HepG2 (cell line): Measurements from ENCODE around the gene ABCA4. TPM values are rescaled to one million over a fixed set of nuclear protein-coding genes. Genes with fewer than 3 reads are reported as not detected.

Experiments used
- ATAC-seq: fragments of 200-7000 bp; cut with Tn5 transposase; 3 replicates; pipeline ENCODE4 v1.9.1; 2020; ENCODE audit warnings: mild to moderate bottlenecking, moderate library complexity
- BruUV-seq: library from RNA; stranded (reverse); fragments of 400-500 nt; replicated peaks from 2 replicates; lab custom pipeline; 2021; lab: Mats Ljungman, UMichigan
- CTCF ChIA-PET: fragments of 300-600 bp; formaldehyde crosslinking; extraction: SDS; loops from one replicate; lab custom pipeline; 2021; ENCODE audit warnings: low total read pairs, inconsistent platforms, low intra/inter-chr PET ratio; lab: Yijun Ruan, JAX
- POLR2A ChIA-PET: fragments of 350-600 bp; sonication (Branson Sonifier 250); formaldehyde crosslinking; loops from one replicate; lab custom pipeline; 2020; ENCODE audit warnings: antibody characterized with exemption, inconsistent platforms; lab: Yijun Ruan, JAX
- DNase-seq: peaks from one replicate; pipeline ENCODE4 v3.0.0-alpha.2; 2015; ENCODE audit warnings: low spot score
- FAIRE-seq: peaks from 3 replicates; lab custom pipeline; 2011; peaks lifted over from hg19 to GRCh38; lab: Jason Lieb, UNC
- H2AFZ ChIP-seq: one replicate; pipeline ENCODE4 v1.6.1; 2011; ENCODE audit warnings: low read length, inconsistent platforms
- H3K27ac ChIP-seq: fragments of 300-600 bp; 3 replicates; pipeline ENCODE4 v1.8.0; 2011; ENCODE audit warnings: mixed run types, mild to moderate bottlenecking, mixed read lengths, low read length, inconsistent platforms; ENCODE audit not compliant: insufficient read depth; ENCODE audit errors: extremely low read length
- H3K27me3 ChIP-seq, 2 experiments: fragments of 200-600 bp in 1 of 2; 2 replicates in 1 of 2; 3 replicates in 1 of 2; pipeline versions ENCODE4 v1.6.0 to v1.8.0; 2011; ENCODE audit warnings: low read length in 2 of 2, mild to moderate bottlenecking in 2 of 2, moderate library complexity in 2 of 2, inconsistent platforms in 1 of 2; ENCODE audit not compliant: insufficient read depth in 2 of 2, control insufficient read depth in 1 of 2
- H3K36me3 ChIP-seq, 2 experiments: fragments of 200-600 bp in 1 of 2; replicated peaks in 1 of 2; 2 replicates in 1 of 2; 3 replicates in 1 of 2; pipeline versions ENCODE4 v1.5.1 to v1.8.0; 2011; ENCODE audit warnings: low read length in 2 of 2, inconsistent platforms in 1 of 2; ENCODE audit not compliant: insufficient read depth in 2 of 2, control insufficient read depth in 1 of 2
- H3K4me1 ChIP-seq: 2 replicates; pipeline ENCODE4 v1.5.1; 2012; ENCODE audit warnings: low read length, inconsistent platforms; ENCODE audit not compliant: insufficient read depth
- H3K4me2 ChIP-seq: 2 replicates; pipeline ENCODE4 v1.6.0; 2011; ENCODE audit warnings: low read depth, low read length, inconsistent platforms
- H3K4me3 ChIP-seq, 3 experiments: fragments of 200-600 bp in 1 of 3; sonication (generic), shearing (Covaris generic) in 1 of 3; replicated peaks in 1 of 3; 2 replicates each; pipeline ENCODE4 v1.5.1; 2011 to 2016; ENCODE audit warnings: low read length in 3 of 3, inconsistent platforms in 2 of 3, low read depth in 2 of 3, mild to moderate bottlenecking in 2 of 3, control low read depth in 1 of 3, mixed read lengths in 1 of 3; ENCODE audit not compliant: insufficient read depth in 1 of 3
- H3K79me2 ChIP-seq: one replicate; pipeline ENCODE4 v1.6.1; 2011; ENCODE audit warnings: low read length, inconsistent platforms; ENCODE audit not compliant: insufficient read depth
- H3K9ac ChIP-seq: 2 replicates; pipeline ENCODE4 v1.6.0; 2011; ENCODE audit warnings: mild to moderate bottlenecking, low read depth, low read length, inconsistent platforms; ENCODE audit not compliant: insufficient read depth
- H3K9me3 ChIP-seq: 2 replicates; pipeline ENCODE4 v1.5.1; 2012; ENCODE audit warnings: mild to moderate bottlenecking, low read length
- H4K20me1 ChIP-seq: 2 replicates; pipeline ENCODE4 v1.6.0; 2011; ENCODE audit warnings: inconsistent platforms, mild to moderate bottlenecking, low read length, moderate library complexity; ENCODE audit not compliant: insufficient read depth
- HOXA5 ChIP-seq: sonication (generic); formaldehyde crosslinking; IDR thresholded peaks from 2 replicates; pipeline ENCODE4 v1.4.0; 2020; ENCODE audit warnings: missing genetic modification reagents
- KAT2B ChIP-seq: fragments of 150-350 bp; IDR thresholded peaks from 2 replicates; pipeline ENCODE4 v1.6.1; 2014; ENCODE audit warnings: low read depth, low read length, borderline replicate concordance
- MAFK ChIP-seq, 2 experiments: IDR thresholded peaks in 1 of 2; conservative IDR thresholded peaks in 1 of 2; 2 replicates each; pipeline ENCODE4 v1.6.1; 2011; ENCODE audit warnings: improper control_type of control experiment in 2 of 2, low read length in 2 of 2
- MYPOP ChIP-seq: sonication (generic); formaldehyde crosslinking; IDR thresholded peaks from 2 replicates; pipeline ENCODE4 v1.8.1; 2023; ENCODE audit warnings: mild to moderate bottlenecking, moderate library complexity, missing genetic modification reagents
- PITX1 ChIP-seq: sonication (generic); formaldehyde crosslinking; IDR thresholded peaks from 2 replicates; pipeline ENCODE4 v1.5.1; 2020; ENCODE audit warnings: mild to moderate bottlenecking, missing genetic modification reagents
- ZMYM3 ChIP-seq: sonication (generic); formaldehyde crosslinking; IDR thresholded peaks from 2 replicates; pipeline ENCODE4 v1.5.1; 2020; ENCODE audit warnings: mild to moderate bottlenecking, missing genetic modification reagents
- ZNF788 ChIP-seq: sonication (generic); formaldehyde crosslinking; IDR thresholded peaks from 2 replicates; pipeline ENCODE4 v1.5.0; 2020; ENCODE audit warnings: mild to moderate bottlenecking, missing genetic modification reagents, borderline replicate concordance
- ZNF790 ChIP-seq: sonication (generic); formaldehyde crosslinking; IDR thresholded peaks from 2 replicates; pipeline ENCODE4 v1.8.0; 2022; ENCODE audit warnings: missing genetic modification reagents, mild to moderate bottlenecking, borderline replicate concordance
- WGBS: methylation state at CpG from one replicate; pipeline ENCODE4 v1.1.6; 2017; ENCODE audit warnings: low lambda C conversion rate; 5-methylcytosine and 5-hydroxymethylcytosine counted together
- in situ Hi-C: cut with HindIII; loops from 2 replicates; pipeline ENCODE4 v1.10.0; 2017; ENCODE audit warnings: low pct_unique_long_range_greater_than_20kb; ENCODE audit not compliant: extremely low pct_ligation_motif_present
- intact Hi-C: fragments of 100-400 bp; cut with micrococcal nuclease; formaldehyde crosslinking; loops from one replicate; pipeline ENCODE4 v1.10.0; 2022; ENCODE audit not compliant: unreplicated experiment
- polyA plus RNA-seq, 8 experiments: library from polyadenylated mRNA; depleted of rRNA in 3 of 8; stranded (reverse) in 7 of 8; unstranded in 1 of 8; fragments of >200 nt; fragmentation: Illumina TruSeq in 4 of 8; extraction: Trizol in 4 of 8; gene quantifications; 2 replicates each; pipeline versions ENCODE4 v1.2.1 to v1.2.3, GENCODE V29; 2011 to 2016; ENCODE audit warnings: low read depth in 4 of 8, missing spikeins in 1 of 8, mixed read lengths in 1 of 8; ENCODE audit not compliant: insufficient read depth in 1 of 8
- total RNA-seq, 5 experiments: library from RNA; depleted of rRNA; stranded (reverse); fragments of >200 nt; fragmentation: Illumina TruSeq; extraction: Trizol; gene quantifications; 2 replicates each; pipeline ENCODE4 v1.2.3, GENCODE V29; 2016; ENCODE audit warnings: low read depth in 1 of 5
- TF ChIP-seq, protein P1 (sequence below): sonication (generic); formaldehyde crosslinking; IDR thresholded peaks from 2 replicates; pipeline ENCODE4 v1.5.0; 2020; ENCODE audit warnings: missing genetic modification reagents

The ABCA4 gene
- total and polyA plus RNA-seq, 2 of the 13 experiments (the other 11 are each of a cell fraction or from before 2014, with no cell fraction given) = 0.24 to 0.67 TPM

GRCh38 chr1:94068096-94068998 lies 52.6 kb downstream of the ABCA4 start (continued):
- TF ChIP-seq PITX1 (CRISPR knock-in tag) (0 out of 2 replicates have a peak, but pooled peaks have one; percentile 33), ZNF790 (CRISPR knock-in tag) (0 out of 2 replicates have a peak, but pooled peaks have one; percentile 26), MYPOP (CRISPR knock-in tag) (no peak), ZNF788 (CRISPR knock-in tag) (0 out of 2 replicates have a peak, but pooled peaks have one; percentile 27), HOXA5 (no peak), ZMYM3 (CRISPR knock-in tag) (no peak; the same call in 1 of the 2 replicates)

DNA sequence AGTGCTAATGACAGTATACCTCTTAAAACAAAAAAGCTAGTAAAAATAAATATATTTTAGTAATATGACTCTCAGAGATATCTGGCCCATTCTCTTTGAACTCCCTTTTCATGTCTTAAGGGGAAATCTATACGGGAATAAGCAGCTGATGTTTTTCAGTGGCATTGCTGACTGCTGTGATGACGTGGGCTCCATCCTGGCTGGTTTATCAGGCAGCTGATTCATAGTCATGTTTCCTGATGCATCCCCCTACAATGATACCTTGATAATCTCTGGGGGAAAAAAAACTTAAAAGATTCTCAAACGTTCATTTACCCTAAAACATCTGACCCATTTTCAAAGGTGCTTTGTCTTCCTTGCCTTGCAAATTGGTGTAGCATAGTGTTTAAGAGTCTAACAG lies 53.8 kb downstream of the ABCA4 start:
- in situ Hi-C loops = no loop called here

More for the DNA sequence above, 53.8 kb downstream of the ABCA4 start:
- ChIA-PET CTCF (no interaction called here), POLR2A (interaction anchor here (1.8 to 2.4 kb wide), 3 partner anchors 49 to 170 kb away, joined by 9 to 23 read pairs (median 12); partner anchors contain the start of gene ARHGAP29)
- Histone ChIP-seq H3K36me3 (no peaks in the 10 kb centered on the region), H3K4me1 (peaks cover 57% of the 10 kb centered on the region), H2AFZ (no peak overlapping the region), H3K9ac (no peak overlapping the region), H3K4me3 (no peak overlapping the region), H4K20me1 (no peaks in the 10 kb centered on the region), H3K27me3 (no peaks in the 10 kb centered on the region), H3K79me2 (no peaks in the 10 kb centered on the region), H3K4me2 (no peak overlapping the region), H3K9me3 (no peaks in the 10 kb centered on the region), H3K27ac (no peak overlapping the region)
- FAIRE-seq = no peak
- ATAC-seq = no peak
- TF ChIP-seq KAT2B (no peak), MAFK (conservative IDR thresholded peaks at IDR 0.05 in 1 of 2, IDR thresholded peaks at IDR 0.05 in 1 of 2; ENCODE audit: low read length in 2 of 2) (no peak)
- TF ChIP-seq, protein P1, sequence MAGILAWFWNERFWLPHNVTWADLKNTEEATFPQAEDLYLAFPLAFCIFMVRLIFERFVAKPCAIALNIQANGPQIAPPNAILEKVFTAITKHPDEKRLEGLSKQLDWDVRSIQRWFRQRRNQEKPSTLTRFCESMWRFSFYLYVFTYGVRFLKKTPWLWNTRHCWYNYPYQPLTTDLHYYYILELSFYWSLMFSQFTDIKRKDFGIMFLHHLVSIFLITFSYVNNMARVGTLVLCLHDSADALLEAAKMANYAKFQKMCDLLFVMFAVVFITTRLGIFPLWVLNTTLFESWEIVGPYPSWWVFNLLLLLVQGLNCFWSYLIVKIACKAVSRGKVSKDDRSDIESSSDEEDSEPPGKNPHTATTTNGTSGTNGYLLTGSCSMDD (CRISPR knock-in tag) = no peak
- WGBS = 74% methylated on average over 3 of the region's 3 CpGs
- intact Hi-C loops = no loop called here
- BruUV-seq = no TSS peak
- DNase-seq = no peak
